HFFc6 (cell line): ENCODE measurements around the gene ETV5. TPM values are rescaled to one million over a fixed set of nuclear protein-coding genes. Genes with fewer than 3 reads are reported as not detected.

ENCODE experiments used
- DNase-seq: peaks from one replicate; pipeline ENCODE4 v3.0.0-alpha.2; 2018
- H3K27ac Mint-ChIP-seq: 2 replicates; pipeline ENCODE4 v1.8.0; 2020; ENCODE audit warnings: mild to moderate bottlenecking, mixed read lengths
- H3K27me3 Mint-ChIP-seq: 2 replicates; pipeline ENCODE4 v1.8.0; 2021; ENCODE audit warnings: mild to moderate bottlenecking, moderate library complexity, mixed read lengths; ENCODE audit not compliant: insufficient read depth
- H3K36me3 Mint-ChIP-seq: 2 replicates; pipeline ENCODE4 v1.8.0; 2021; ENCODE audit warnings: low read depth, mixed read lengths
- H3K4me1 Mint-ChIP-seq: 2 replicates; pipeline ENCODE4 v1.8.0; 2020; ENCODE audit warnings: low read depth, mixed read lengths
- H3K4me3 Mint-ChIP-seq: 2 replicates; pipeline ENCODE4 v1.8.0; 2020; ENCODE audit warnings: mild to moderate bottlenecking, moderate library complexity, mixed read lengths
- H3K9me3 Mint-ChIP-seq: 2 replicates; pipeline ENCODE4 v1.8.0; 2020; ENCODE audit warnings: mild to moderate bottlenecking, mixed read lengths
- total RNA-seq, 6 experiments: library from RNA; stranded (reverse); fragmentation: NEBNext Ultra II Directional; extraction: Animal tissue kit (Norgen Biotek cat#: 25700); gene quantifications; 2 replicates in 1 of 6; 3 replicates in 5 of 6; pipeline ENCODE4 v1.2.3, GENCODE V29; 2021
- TF ChIP-seq, protein P1 (sequence below): fragments of 200-600 bp; sonication (generic); IDR thresholded peaks from 2 replicates; pipeline ENCODE4 v1.5.0; 2021; ENCODE audit warnings: antibody characterized with exemption, mild to moderate bottlenecking

Gene ETV5
- total RNA-seq, 6 experiments from 2014 or later = 48.6 to 69.3 (median 52.5) TPM

- Mint-ChIP-seq H3K36me3 (peaks cover 22% of the 10 kb centered on the region), H3K4me1 (peaks cover 45% of the 10 kb centered on the region), H3K9me3 (no peaks in the 10 kb centered on the region), H3K27ac (peak overlapping the region; percentile 54), H3K27me3 (no peaks in the 10 kb centered on the region), H3K4me3 (peak overlapping the region; percentile 71)
- TF ChIP-seq, protein P1, sequence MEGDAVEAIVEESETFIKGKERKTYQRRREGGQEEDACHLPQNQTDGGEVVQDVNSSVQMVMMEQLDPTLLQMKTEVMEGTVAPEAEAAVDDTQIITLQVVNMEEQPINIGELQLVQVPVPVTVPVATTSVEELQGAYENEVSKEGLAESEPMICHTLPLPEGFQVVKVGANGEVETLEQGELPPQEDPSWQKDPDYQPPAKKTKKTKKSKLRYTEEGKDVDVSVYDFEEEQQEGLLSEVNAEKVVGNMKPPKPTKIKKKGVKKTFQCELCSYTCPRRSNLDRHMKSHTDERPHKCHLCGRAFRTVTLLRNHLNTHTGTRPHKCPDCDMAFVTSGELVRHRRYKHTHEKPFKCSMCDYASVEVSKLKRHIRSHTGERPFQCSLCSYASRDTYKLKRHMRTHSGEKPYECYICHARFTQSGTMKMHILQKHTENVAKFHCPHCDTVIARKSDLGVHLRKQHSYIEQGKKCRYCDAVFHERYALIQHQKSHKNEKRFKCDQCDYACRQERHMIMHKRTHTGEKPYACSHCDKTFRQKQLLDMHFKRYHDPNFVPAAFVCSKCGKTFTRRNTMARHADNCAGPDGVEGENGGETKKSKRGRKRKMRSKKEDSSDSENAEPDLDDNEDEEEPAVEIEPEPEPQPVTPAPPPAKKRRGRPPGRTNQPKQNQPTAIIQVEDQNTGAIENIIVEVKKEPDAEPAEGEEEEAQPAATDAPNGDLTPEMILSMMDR = no peak
- no peak for DNase-seq
These were observed 10.1 kb downstream of the ETV5 start for GRCh38 chr3:186098740-186099139.

GRCh38 chr3:186097663-186098451 is 11.0 kb downstream of the ETV5 start:
- Mint-ChIP-seq H3K27ac (peak overlapping the region; percentile 54; the same call in 1 of the 2 replicates), H3K27me3 (no peaks in the 10 kb centered on the region), H3K4me1 (peaks cover 36% of the 10 kb centered on the region), H3K36me3 (peaks cover 18% of the 10 kb centered on the region), H3K9me3 (no peaks in the 10 kb centered on the region), H3K4me3 (peak overlapping the region; percentile 71)
- DNase-seq = peak; percentile 23
- TF ChIP-seq, protein P1 = no peak

GRCh38 chr3:186097317-186097662 is 11.6 kb downstream of the ETV5 start:
- TF ChIP-seq, protein P1 = no peak
- Mint-ChIP-seq H3K9me3 (no peaks in the 10 kb centered on the region), H3K4me1 (peaks cover 32% of the 10 kb centered on the region), H3K4me3 (peak overlapping the region; percentile 14; the same call in 1 of the 2 replicates), H3K27me3 (no peaks in the 10 kb centered on the region), H3K36me3 (peaks cover 14% of the 10 kb centered on the region; the same call in 1 of the 2 replicates), H3K27ac (no peak overlapping the region)
- no peak for DNase-seq

- Mint-ChIP-seq H3K36me3 (peaks cover 16% of the 10 kb centered on the region; the same call in 1 of the 2 replicates), H3K9me3 (no peaks in the 10 kb centered on the region), H3K27me3 (no peaks in the 10 kb centered on the region), H3K4me3 (no peak overlapping the region), H3K27ac (no peak overlapping the region), H3K4me1 (peaks cover 32% of the 10 kb centered on the region)
- DNase-seq = no peak
- TF ChIP-seq, protein P1 = no peak
These were observed 12.6 kb downstream of the ETV5 start for GRCh38 chr3:186096290-186096689.

GRCh38 chr3:186095561-186096081 is 13.3 kb downstream of the ETV5 start:
- Mint-ChIP-seq H3K9me3 (no peaks in the 10 kb centered on the region), H3K4me3 (no peak overlapping the region), H3K27ac (no peak overlapping the region), H3K27me3 (no peaks in the 10 kb centered on the region), H3K36me3 (peaks cover 16% of the 10 kb centered on the region; the same call in 1 of the 2 replicates), H3K4me1 (peaks cover 32% of the 10 kb centered on the region)
- DNase-seq = no peak
- TF ChIP-seq, protein P1 = no peak
